ENCODE results near the gene CDH13. TPM values are rescaled to one million over a fixed set of nuclear protein-coding genes. Genes with fewer than 3 reads are reported as not detected.

Gene CDH13
- total RNA-seq, 1 donor from 2014 or later = 81.1 TPM

- TF ChIP-seq, protein P1, sequence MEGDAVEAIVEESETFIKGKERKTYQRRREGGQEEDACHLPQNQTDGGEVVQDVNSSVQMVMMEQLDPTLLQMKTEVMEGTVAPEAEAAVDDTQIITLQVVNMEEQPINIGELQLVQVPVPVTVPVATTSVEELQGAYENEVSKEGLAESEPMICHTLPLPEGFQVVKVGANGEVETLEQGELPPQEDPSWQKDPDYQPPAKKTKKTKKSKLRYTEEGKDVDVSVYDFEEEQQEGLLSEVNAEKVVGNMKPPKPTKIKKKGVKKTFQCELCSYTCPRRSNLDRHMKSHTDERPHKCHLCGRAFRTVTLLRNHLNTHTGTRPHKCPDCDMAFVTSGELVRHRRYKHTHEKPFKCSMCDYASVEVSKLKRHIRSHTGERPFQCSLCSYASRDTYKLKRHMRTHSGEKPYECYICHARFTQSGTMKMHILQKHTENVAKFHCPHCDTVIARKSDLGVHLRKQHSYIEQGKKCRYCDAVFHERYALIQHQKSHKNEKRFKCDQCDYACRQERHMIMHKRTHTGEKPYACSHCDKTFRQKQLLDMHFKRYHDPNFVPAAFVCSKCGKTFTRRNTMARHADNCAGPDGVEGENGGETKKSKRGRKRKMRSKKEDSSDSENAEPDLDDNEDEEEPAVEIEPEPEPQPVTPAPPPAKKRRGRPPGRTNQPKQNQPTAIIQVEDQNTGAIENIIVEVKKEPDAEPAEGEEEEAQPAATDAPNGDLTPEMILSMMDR (IDR thresholded peaks at IDR 0.05; ENCODE audit: partially characterized antibody, unreplicated experiment) = no peak
- Mint-ChIP-seq H3K27ac (ENCODE audit: unreplicated experiment) (no peak overlapping the region), H3K27me3 (ENCODE audit: unreplicated experiment) (peaks cover 1% of the 10 kb centered on the region), H3K36me3 (ENCODE audit: unreplicated experiment) (no peaks in the 10 kb centered on the region), H3K9me3 (ENCODE audit: unreplicated experiment) (no peaks in the 10 kb centered on the region), H3K4me1 (ENCODE audit: low read depth, unreplicated experiment) (peaks cover 4% of the 10 kb centered on the region), H3K4me3 (ENCODE audit: unreplicated experiment) (no peak overlapping the region)
- DNase-seq = no peak
Measured at GRCh38 chr16:83115491-83116232, 488.9 kb downstream of the CDH13 start.

GRCh38 chr16:83116274-83116892, 489.6 kb downstream of the CDH13 start:
- Mint-ChIP-seq H3K36me3 (ENCODE audit: unreplicated experiment) (no peaks in the 10 kb centered on the region), H3K4me1 (ENCODE audit: low read depth, unreplicated experiment) (peaks cover 4% of the 10 kb centered on the region), H3K27ac (ENCODE audit: unreplicated experiment) (no peak overlapping the region), H3K27me3 (ENCODE audit: unreplicated experiment) (peaks cover 1% of the 10 kb centered on the region), H3K9me3 (ENCODE audit: unreplicated experiment) (no peaks in the 10 kb centered on the region), H3K4me3 (ENCODE audit: unreplicated experiment) (no peak overlapping the region)
- DNase-seq = no peak
- TF ChIP-seq, protein P1 (IDR thresholded peaks at IDR 0.05; ENCODE audit: partially characterized antibody, unreplicated experiment) = no peak

DNA sequence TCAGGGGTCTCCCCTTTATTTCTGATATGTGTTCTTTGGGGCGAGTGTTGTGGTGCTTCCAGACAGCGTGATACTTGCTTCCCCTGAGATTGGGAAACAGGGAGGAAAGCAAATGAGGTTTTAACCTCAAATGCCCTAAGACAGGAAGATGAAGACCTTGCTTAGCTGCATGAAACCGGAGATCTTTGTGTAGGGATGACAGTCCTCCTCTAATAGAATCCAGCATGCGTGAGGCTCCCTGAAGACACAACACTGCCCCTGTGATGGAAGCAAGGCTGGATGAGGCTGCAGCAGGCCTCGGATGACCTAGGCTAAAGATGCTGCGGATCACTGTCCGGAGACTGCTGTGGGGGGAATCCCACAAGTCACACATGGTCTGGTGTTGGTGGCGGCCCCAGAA, 491.0 kb downstream of the CDH13 start:
- Mint-ChIP-seq H3K27me3 (ENCODE audit: unreplicated experiment) (peaks cover 1% of the 10 kb centered on the region), H3K4me1 (ENCODE audit: low read depth, unreplicated experiment) (peaks cover 3% of the 10 kb centered on the region), H3K27ac (ENCODE audit: unreplicated experiment) (no peak overlapping the region), H3K36me3 (ENCODE audit: unreplicated experiment) (no peaks in the 10 kb centered on the region), H3K9me3 (ENCODE audit: unreplicated experiment) (no peaks in the 10 kb centered on the region), H3K4me3 (ENCODE audit: unreplicated experiment) (no peak overlapping the region)
- DNase-seq = no peak
- TF ChIP-seq, protein P1 (IDR thresholded peaks at IDR 0.05; ENCODE audit: partially characterized antibody, unreplicated experiment) = no peak

- H3K27ac Mint-ChIP-seq (ENCODE audit: unreplicated experiment) = no peak overlapping the region
- H3K27me3 Mint-ChIP-seq (ENCODE audit: unreplicated experiment) = peaks cover 1% of the 10 kb centered on the region
- H3K36me3 Mint-ChIP-seq (ENCODE audit: unreplicated experiment) = no peaks in the 10 kb centered on the region
- H3K9me3 Mint-ChIP-seq (ENCODE audit: unreplicated experiment) = no peaks in the 10 kb centered on the region
- no peak overlapping the region for H3K4me3 Mint-ChIP-seq (ENCODE audit: unreplicated experiment)
- TF ChIP-seq, protein P1 (IDR thresholded peaks at IDR 0.05; ENCODE audit: partially characterized antibody, unreplicated experiment) = no peak
- peaks cover 1% of the 10 kb centered on the region for H3K4me1 Mint-ChIP-seq (ENCODE audit: low read depth, unreplicated experiment)
- DNase-seq = no peak
Measured at GRCh38 chr16:83118365-83118764, 491.6 kb downstream of the CDH13 start.

GRCh38 chr16:83125999-83126568, 499.3 kb downstream of the CDH13 start:
- Mint-ChIP-seq H3K27ac (ENCODE audit: unreplicated experiment) (no peak overlapping the region), H3K27me3 (ENCODE audit: unreplicated experiment) (peaks cover 4% of the 10 kb centered on the region)
- TF ChIP-seq, protein P1 (IDR thresholded peaks at IDR 0.05; ENCODE audit: partially characterized antibody, unreplicated experiment) = no peak

More at GRCh38 chr16:83125999-83126568, 499.3 kb downstream of the CDH13 start:
- no peak for DNase-seq
- Mint-ChIP-seq H3K4me1 (ENCODE audit: low read depth, unreplicated experiment) (peaks cover 5% of the 10 kb centered on the region), H3K9me3 (ENCODE audit: unreplicated experiment) (peaks cover 15% of the 10 kb centered on the region), H3K4me3 (ENCODE audit: unreplicated experiment) (no peak overlapping the region), H3K36me3 (ENCODE audit: unreplicated experiment) (peaks cover 34% of the 10 kb centered on the region)
